ENCODE data around the gene ARF1.

The ARF1 gene

DNA sequence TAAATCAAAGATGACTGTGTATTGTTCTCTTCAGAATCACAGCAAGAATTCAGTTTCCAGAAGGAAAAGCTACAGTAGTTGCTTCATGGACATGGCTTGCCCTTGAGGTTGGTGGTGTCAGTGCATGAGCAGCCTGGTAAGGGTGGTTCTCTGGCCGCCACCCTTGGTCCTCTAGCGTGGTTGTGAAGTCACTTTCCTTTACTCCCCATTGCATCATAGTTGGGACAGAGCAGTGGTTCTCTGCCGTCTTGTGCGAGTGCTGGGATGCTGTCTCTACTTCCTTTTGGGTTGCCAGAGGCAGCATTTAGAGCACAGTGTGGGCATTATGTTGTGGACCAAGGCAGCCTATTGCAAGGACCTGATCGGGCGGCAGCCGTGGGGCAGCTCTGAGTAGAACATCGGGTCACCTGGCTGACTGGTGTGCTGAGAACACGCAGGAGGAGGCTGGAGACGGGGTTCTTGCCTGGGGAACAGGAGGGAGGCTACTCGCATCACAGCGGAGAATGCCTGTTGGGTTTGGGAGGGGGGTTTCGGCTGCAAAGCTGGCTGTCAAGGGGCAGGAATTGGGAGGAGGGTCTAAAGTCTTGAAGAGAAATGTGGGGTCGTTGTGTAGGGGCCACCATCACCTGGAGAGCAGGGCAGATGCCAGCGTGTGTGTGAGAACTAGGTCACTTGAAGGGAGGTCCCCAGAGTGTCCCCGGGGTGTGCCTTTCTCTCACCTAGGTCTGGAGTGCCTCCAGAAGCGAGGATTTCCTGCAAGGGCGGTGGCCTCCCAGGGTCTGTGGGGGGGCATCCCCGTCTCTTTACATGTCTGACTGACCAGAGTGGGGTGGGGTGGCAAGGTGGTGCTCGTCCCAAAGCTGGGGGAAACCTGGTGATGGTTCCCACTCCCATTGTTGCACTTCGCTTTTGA lies 6.3 kb downstream of the ARF1 start:
- DNase-seq: no peak

DNA sequence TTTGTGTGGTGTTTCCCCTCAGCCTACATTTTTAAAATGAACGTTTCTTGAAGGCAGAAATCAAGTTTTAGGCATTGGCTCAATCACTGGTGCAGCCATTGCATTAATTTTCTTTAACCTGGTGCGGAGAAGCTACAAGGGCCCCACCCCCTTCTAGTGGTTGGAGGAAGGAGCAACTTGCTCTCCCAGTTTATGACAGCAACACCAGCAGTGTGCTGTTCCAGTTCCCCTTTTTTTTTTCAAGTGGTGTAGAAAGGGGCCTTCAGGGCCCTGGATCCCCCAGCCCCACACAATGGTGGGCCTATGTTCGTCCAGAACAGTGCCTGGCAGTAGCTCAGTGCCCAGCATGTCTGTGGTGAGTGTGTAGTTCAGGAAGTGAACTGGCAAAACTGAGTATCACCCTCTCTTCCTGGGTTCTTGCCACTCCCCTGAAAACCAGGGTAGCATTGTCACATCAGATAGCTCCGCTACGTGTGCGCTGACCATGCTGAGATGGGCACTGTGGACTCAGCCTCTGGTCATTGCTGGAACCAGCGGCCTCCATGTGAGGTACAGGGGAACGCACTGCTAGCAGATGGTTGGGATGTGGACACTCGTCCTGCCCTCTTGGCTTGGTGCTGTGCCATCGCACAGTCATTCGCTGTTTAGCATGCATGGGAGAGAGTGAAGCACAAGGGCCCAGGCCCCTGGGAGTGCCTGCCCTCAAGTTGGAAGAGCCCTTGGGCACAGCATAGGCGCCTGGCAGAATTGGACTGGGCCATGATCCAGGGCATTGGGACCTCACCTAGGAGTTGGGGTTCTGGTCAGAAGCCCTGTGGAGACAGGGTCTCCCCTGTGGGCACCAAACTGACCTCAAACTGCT lies 7.2 kb downstream of the ARF1 start:
- DNase-seq: no peak

DNA sequence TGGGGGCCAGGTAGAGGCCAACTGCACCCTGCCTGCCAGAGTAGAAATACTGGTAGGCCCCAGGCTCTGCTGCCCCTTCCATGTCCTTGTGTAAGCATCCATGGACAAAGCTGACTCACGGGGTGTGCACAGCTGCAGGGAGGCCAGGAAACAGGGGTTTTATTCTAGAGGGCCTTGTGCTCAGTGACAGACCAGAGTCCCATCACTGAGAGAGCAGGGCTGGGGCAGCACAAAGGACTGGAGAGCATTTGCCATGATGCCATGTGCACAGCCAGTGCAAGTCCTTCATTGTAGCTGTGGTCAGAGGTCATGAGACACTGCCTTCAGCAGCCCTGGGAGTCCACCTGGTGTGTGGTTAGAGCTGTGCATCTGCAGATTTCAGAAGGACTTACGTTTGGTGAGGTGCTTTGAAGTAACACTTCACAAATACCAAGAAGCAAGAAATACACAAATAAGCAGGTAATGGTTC lies 8.1 kb downstream of the ARF1 start:
- no peak for DNase-seq

DNA sequence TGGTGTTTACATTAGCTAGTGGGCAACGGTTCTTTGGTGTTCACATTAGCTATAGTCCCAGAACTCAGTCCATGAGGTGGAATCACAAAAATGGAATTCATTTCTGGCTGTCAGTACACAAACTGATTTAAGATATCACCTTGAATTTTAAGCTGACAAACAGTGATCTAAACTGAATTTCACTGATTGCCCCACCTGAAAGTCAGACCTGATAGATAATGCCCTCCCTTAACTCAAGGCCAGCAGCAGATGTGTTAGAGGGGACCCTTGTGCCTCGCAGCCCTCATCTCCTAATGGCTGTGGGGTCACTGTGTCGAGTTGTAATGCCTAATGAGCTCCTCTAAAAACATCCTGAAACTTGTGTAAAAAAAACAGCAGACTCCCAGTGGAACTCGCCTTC lies 8.6 kb downstream of the ARF1 start:
- no peak for DNase-seq

DNA sequence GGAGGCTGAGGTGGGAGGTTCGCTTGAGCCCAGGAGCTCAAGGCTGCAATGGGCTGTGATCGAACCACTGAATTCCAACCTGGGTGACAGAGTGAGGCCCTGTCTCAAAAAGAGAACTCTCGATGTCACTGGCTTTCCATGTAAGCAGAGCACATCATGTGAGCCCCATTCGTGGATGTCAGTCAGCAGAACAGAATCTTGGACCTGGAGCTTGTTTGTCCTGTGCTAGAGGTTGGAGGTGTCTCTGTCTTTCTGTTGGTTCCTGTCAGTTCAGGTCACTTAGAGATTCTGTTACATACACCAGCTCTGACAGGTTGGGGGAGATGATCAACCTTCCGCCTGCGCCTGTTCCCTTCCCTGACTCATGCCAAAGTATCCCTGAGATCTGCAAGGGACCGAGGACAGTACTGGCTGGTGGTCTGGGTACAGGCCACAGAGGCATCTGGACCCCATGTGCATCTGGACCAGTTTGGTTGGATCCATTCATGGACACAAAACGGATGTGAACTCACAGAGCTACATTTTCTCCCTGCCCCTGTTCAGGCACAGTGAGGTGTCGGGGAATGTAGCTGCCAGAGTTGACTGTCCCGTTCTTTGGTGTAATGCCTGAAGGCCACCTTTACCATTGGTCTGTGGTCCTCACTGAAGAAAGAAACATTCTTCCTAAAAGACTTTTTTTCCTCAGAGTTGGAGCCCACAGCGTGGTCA lies 10.0 kb downstream of the ARF1 start:
- no peak for DNase-seq

DNA sequence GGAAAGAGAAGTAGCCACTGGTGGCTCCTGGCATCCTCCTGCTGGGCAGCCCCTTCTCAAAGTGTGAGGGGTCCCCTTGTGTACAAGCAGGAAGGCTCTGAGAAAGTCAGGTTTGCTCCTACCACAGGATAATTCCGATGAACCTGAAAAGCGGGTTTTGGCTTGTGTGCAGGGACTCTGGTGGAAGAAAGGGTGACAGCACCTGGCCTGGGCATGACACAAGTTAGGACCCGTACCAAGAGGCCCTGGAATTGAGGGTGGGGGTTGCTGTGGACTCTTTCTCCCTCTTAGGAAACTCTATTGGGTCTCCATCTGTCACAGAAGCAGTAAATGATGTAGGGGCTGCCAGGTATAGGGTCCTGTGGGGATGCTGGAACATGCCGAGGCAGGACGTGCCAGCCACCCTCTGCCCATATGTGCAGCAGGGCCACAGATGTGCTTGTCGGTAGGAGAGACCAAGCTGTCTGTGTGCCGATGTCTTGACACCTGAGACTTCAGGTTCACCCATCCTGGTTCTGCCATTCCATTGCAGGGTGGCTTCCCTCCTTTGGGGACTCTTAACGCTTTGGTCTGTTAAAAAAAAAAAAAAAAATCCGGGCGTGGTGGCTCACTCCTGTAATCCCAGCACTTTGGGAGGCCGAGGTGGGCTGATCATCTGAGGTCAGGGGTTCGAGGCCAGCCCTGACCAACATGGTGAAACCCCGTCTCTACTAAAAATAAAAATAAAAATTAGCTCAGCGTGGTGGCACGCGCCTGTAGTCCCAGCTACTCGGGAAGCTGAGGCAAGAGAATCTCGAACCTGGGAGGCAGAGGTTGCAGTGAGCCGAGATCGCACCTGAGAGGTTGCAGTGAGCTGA lies 10.8 kb downstream of the ARF1 start:
- DNase-seq: no peak

DNA sequence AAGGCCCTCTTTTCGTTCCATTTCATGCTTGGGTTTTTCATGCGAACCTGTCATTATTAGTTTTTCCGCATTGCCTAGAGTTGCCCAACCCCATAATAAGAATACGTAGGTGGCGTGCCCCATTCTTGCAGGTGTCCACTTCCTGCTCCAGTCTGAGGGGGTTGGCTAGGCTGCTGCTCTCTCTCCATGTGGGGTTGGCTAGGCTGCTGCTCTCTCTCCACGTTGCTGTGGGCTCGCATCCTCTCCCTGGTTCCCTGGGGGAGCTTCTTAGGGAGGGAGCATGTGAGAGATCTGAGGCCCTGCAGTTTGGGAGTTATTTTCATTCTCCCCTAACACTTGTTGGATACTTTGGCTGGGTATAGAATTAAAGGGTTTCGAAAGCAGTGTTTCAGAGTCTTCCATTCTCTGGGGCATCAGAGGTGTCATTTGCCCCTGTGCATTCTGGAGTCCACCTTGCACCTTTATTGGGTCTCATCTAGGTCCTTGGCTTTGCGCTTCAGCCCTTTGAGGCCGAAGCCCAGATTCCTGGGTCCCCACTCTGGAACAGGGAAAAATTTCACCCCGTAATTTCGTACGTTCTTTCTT lies 12.0 kb downstream of the ARF1 start:
- DNase-seq: no peak

DNA sequence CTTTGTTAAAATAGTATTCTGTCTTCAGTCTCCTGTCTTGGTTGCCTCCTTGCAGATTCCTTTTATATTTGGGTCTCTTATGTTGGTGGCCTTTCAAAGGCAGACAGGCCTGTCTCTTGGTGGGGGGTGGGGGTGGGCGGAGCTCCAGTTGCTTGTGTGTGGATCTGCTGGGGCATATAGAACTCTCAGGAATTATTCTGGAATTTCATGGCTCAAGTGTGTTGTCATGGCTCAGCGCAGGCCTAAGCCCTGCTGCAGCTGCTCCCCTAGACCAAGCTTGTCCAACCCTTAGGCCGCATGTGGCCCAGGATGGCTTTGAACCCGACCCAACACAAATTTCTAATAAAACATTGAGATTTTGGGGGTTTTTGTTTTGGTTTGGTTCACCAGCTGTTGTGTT lies 12.7 kb downstream of the ARF1 start:
- DNase-seq: no peak

DNA sequence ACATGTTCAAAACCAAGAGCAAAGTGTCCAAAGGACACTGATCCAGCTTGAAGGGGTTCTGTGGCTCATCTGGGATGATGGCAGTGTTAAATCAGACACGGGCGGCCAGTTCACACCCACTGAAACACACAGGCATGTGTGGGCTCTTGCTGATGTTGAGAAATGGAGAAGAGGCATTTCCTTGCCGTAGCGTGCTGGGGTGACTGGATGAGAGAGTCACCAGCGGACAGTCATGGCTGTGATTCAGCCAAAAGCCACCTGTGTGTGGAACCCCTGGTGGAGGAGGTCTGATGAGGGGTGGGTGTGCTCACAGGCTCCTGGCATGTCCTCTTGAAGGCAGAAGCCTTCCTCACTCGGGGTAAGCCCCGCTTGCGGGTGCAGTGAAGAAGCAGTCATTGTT lies 13.4 kb downstream of the ARF1 start:
- DNase-seq: no peak

DNA sequence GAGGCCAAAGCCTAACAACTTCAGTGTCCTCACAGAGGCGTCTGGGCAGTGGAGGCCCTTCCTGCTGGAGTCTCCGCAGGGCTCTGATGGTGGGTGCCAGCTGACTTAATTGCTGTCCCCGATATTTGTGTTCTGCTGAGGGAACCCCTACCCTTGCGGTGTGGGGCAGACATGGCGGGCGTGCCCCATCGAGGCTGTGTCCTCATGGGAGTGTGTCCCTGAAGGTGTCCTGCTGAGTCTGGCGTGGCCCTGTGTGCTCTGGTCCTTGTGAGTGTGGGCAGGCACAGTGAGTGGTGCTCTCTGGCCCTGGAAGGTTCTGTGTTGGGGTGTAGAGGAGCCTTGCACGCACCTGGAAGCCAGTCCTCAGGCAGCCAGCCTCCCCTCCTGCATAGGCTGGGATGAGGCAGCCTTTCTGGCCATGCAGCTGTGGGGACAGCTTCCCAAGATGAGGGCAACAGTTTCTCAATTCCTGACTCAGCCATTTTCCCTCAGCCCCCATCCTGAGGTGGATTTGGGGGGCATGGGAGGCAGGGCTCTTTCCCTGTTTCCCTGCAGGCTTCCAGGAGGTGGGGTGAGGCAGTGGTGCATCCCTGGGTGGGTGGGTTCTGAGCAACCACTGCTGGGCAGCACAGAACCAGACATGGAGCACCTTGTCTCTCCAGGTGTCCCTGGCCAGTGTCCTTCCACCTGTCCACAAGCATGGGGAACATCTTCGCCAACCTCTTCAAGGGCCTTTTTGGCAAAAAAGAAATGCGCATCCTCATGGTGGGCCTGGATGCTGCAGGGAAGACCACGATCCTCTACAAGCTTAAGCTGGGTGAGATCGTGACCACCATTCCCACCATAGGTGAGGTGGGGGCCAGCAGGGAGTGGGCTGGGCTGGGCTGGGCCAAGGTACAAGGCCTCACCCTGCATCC lies 14.2 kb downstream of the ARF1 start:
- no peak for DNase-seq

DNA sequence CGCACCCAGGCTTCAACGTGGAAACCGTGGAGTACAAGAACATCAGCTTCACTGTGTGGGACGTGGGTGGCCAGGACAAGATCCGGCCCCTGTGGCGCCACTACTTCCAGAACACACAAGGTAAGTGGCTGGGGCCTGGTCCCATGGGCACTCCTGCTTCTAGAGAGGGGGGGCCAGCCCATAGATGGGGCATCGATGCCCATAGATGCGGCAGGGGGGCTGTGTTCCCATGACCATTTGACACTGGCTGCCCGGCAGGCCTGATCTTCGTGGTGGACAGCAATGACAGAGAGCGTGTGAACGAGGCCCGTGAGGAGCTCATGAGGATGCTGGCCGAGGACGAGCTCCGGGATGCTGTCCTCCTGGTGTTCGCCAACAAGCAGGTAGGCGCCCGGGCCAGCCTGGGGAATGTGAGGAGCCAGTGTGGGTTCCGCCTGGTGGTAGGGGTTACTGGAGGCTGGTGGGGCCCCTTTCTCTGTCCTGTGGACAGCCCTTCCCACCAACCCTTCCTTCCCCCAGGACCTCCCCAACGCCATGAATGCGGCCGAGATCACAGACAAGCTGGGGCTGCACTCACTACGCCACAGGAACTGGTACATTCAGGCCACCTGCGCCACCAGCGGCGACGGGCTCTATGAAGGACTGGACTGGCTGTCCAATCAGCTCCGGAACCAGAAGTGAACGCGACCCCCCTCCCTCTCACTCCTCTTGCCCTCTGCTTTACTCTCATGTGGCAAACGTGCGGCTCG lies 15.0 kb downstream of the ARF1 start:
- no peak for DNase-seq

DNA sequence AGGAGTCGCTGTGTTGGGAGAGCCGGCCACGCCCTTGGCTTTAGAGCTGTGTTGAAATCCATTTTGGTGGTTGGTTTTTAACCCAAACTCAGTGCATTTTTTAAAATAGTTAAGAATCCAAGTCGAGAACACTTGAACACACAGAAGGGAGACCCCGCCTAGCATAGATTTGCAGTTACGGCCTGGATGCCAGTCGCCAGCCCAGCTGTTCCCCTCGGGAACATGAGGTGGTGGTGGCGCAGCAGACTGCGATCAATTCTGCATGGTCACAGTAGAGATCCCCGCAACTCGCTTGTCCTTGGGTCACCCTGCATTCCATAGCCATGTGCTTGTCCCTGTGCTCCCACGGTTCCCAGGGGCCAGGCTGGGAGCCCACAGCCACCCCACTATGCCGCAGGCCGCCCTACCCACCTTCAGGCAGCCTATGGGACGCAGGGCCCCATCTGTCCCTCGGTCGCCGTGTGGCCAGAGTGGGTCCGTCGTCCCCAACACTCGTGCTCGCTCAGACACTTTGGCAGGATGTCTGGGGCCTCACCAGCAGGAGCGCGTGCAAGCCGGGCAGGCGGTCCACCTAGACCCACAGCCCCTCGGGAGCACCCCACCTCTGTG lies 15.9 kb downstream of the ARF1 start:
- DNase-seq: no peak

DNA sequence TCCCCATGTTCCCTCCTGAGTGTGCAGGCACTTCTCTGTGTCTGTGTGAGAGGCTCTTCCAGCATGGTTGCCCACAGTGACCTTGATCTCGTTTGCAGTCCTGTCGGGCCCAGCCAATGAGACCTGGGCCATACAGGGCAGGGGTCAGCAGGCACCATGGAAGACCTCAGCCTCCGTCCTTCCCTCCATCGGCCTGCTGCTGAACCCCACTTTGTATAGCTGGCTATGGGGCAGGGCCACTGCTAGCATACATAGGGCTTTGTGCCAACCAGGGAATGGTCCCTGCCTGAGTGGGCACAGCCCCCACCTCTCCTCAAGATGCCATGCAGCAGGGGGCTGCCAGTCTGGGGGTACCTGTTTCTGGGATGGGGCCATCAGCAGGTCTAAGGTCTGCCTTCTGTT lies 16.8 kb downstream of the ARF1 start:
- DNase-seq: no peak

DNA sequence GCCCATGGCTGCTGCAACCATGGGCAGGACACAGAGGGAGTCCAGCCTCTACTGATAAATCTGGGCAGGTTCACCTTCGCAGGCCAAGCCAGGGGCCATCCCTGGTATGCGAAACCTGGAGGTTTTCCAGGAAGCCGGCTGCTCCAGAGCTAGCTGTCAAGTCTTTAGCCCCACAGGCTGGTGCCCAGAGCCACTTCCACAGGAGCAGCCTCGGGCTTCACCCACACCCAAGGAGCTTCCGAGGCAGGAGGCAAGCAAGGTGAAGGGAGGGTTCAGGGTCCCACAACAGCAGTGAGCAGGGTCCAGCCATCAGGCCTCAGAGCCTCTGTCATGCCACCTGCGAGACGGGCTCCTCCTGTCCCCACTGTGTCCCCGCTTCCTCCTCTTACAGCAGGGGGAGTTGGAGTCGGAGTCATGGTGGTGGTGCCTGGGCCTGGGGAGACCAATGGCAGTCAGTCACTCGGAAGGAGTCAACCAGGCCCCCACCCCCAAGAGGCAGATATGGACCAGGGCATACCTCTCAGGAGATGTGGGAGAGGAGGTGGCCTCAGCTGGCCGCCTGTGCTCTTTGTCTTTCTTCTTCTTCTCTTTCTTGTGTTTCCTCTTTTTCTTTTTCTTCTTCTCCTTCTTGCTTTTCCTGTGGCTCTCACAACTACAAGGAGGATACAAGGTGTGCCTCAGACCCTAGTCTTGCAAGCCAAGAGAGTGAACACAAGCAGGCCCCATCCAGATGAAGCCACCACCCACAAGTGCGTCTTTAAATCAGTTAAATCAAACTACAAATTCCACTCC lies 18.5 kb downstream of the ARF1 start:
- no peak for DNase-seq

DNA sequence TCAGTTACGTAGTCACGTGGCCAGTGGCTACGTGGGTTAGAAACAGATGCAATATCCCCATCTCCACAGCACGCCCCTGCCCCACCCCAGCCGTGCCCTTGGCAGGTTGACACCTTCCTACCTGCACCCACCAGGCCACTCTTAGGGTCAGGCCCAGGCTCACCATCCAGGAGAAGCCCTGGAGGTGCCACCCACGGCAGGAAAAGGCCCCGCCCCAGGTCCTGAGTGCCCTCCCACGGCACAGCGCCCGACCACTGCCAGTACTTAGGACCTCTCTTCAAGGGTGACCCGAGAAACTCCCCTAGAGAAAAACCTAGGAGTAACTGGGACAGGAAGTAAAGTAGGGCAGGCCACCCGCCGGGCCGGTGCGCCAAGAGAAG lies 19.1 kb downstream of the ARF1 start:
- no peak for DNase-seq

DNA sequence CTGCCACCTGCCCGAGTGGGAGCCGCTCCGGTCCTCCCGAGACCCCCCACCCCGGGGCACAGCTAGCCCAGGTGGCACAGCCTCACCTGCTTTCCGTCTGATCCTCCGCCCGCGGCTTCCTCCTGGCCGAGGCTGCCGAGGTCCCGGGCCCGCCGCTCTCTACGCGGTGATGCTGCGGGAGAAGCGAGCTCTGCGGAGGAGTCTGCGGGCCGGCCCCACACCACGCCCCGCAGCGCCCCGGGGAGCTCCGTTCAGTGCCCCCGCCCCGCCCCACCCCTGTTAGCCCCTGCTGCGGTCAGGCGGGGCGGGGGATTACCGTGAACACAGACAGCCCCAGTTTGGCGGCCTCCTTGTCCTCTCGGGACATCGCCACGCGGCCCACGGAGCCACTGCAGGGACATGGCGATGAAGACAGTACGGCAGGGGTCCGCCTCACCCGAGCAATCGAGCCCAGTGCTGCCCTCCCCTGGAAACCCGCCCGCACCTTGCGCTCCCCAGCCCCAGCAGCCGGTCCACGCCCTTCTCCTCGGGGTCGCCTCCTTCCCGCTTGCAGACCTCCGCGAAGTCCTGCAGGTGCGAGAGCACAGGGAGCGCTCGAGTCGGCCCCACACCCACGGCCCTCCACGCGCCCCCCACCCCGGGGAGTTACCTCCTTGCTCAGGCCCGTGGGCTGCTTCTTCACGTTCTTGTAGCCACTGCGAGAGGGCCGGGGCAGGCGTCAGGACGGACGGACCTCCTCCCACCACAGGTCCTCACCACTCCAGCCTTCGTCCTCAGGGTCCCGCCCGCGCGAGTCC lies 19.7 kb downstream of the ARF1 start:
- no peak for DNase-seq

DNA sequence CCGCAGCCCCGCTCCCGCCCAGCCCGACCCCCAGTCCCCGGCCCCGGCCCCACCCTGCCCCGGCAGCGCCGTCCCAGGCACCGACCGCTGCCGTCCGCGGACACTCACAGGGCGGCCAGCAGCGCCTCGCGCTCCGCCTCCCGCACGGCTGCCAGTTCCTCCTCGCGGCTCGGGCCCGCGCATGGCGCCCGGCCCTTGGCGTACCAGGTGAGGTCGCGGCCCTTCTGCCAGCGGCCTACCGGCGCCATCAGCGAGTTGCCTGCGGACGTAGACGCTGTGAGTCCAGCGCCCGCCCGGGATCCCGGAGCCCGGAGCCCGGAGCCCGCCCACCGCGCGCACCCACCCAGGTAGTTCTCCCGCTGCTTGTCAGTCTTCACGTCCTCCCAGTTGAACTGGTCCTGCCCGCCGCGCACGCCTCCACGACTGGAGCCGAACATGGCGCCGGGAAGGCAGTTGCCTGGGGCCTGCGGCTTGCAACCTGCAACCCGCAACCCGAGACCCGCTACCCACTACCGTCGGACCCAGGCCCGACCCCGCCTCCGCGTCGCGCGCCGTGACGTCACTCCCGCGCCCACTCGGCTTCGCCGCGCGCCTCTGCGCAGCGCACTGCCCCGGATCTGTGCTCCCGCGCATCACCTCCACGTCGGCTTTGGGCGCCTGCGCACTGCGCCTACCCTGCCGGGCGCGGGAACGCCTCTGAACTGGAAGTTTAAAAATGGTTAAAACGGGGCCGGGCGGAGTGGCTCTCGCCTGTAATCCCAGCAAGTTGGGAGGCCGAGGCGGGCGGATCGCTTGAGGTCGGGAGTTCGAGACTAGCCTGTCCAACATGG lies 20.5 kb downstream of the ARF1 start, which contains the start of gene C1orf35:
TSS of gene C1orf35 (minus strand) at position 535 of the 830 bp plus-strand sequence. CDS start at position 437, 98 bp downstream.
- DNase-seq: peak; percentile 91
